ENCODE measurements around the gene EDAR.

The EDAR gene
- 0 to 0.06 (median 0) reads per million in 18 experiments for total RNA-seq

- DNase-seq, result no peak
Measured at GRCh38 chr2:108988796-108989713, at the start of gene EDAR. EDAR (minus strand) TSS chr2:108989220; CDS start chr2:108931014, 58,206 bp downstream.

DNA sequence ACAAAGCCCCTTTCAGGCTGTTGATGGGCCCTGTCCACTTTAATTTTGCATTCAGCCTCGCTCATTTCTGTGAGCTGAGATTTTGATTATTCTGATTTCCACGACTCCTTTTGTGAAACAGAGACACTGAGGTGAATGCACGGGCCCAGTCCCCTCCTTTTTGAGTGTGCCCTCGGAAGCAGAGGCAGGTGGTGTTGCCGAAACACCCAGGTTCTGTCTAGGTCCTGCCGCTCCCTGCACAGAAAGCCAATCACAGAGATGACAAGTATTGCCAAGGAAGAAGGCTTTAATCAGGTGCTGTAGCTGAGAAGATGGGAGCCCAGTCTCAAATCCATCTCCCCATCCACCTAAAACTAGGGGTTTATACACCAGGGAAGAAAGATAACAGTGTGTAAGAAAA is 44.2 kb upstream of the EDAR start:
- DNase-seq, result no peak

- DNase-seq, result no peak
Measured at GRCh38 chr2:109032229-109032820, 43.3 kb upstream of the EDAR start.

- DNase-seq, result peak; percentile 43 to 53
Measured at GRCh38 chr2:109031476-109032228, 42.6 kb upstream of the EDAR start.

DNA sequence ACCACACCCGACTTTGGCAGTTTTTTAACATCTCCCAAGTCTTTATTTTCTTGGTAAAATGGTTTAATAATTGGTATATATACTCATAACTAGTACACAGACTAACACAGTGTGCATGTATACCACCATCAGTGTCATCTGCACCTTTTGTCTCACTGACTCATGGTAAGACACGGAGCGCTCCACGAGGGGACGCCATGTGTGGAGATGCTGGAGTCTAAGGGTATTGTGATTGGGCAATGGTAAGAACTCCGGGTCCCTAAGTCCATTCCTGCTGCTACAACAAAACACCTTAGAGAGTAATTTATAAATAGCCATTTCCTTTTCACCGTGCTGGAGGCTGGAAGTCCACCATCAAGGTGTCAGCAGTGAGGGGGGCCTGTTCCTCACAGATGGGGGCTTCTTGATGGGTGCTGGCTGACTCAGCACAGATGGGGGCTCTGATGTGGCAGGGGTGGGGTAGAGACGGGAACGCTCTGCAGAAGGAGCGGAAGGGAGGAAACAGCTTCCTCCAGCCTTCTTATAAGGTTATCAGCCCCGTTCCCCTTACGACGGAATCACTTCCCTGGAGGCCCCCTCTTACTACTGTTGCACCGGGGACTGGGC is 42.0 kb upstream of the EDAR start:
- no peak for DNase-seq

GRCh38 chr2:109029490-109030201 is 40.6 kb upstream of the EDAR start:
- no peak for DNase-seq

- no peak for DNase-seq
Measured at GRCh38 chr2:109028738-109029489, 39.9 kb upstream of the EDAR start.

DNA sequence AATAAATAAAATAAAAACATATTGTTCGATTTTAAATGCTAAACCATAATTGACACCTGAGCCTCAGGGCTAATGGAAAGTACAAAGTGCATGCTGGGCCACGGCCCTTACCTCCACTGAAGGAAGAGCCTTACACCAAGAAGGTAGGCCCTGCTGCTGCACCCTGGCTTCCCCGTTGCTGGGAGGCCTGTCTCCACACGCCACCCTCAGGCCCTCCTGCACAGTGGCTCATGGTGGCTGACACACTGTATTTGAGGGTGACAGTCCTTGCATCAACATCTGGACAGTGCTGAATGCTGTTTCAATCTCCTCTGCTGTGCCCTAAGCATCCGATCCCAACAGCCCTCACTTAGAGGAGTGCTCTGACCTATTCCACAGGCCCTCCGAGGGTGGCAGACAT is 39.3 kb upstream of the EDAR start:
- no peak for DNase-seq

DNA sequence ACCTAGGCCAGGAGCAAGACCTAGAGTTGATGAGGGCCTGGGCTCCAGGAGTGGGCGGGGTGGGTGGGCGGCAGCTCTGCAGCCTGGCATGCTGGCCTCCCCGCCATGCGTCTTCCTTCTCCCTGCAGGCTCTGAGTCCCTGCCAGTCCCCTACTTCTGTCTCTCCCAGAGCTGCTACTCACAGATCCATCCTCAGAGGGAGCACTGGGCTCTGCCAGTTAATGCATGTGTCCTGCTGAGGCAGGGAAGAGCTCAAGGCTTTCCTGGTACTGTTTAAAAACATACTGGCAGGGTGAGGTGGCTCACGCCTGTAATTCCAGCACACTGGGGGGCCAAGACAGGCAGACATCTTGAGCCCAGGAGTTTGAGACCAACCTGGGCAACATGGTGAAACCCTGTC is 38.7 kb upstream of the EDAR start:
- no peak for DNase-seq

GRCh38 chr2:109024477-109024876 is 35.5 kb upstream of the EDAR start:
- DNase-seq, result no peak

DNA sequence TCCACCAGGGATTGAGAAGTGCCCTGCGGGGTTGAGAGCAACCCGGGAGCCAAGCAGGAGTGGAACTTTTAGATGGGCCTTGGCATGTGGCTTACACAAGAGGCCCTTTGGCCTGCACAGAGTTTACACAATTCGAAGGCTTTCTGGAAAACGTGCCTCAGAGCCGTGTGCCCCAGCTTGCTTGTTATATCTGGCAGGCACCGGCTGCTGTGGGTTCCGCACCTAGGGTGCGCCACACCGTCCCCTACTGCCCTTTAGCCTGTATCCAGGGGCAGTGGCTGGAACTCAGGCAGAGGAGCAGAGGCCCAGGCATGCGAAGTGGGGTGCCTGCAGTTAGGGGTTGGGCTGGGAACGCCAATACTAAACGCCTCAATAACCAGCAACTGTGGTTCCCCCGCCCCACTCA is 32.9 kb upstream of the EDAR start:
- DNase-seq, result no peak

- DNase-seq, result no peak
Measured at GRCh38 chr2:109020217-109020637, 31.2 kb upstream of the EDAR start.

DNA sequence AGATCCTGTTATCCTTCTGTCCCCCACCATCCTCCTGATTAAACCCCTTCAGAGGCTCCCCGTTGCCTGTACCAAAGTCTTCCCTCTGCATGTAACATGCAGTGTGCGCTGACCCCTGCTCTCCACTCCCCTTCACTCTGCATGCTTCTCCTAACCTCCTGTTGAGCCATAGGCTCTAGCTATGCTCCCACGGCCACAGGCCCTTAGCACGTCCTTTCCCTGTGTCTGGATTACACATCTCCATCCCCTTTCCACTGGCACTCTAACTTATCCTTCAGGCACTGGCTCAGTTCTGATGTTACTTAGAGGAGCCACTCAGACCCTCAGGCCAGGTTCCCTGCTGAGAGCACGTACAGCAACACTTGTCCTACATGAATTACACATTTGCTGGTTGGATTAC is 29.4 kb upstream of the EDAR start:
- DNase-seq, result no peak

DNA sequence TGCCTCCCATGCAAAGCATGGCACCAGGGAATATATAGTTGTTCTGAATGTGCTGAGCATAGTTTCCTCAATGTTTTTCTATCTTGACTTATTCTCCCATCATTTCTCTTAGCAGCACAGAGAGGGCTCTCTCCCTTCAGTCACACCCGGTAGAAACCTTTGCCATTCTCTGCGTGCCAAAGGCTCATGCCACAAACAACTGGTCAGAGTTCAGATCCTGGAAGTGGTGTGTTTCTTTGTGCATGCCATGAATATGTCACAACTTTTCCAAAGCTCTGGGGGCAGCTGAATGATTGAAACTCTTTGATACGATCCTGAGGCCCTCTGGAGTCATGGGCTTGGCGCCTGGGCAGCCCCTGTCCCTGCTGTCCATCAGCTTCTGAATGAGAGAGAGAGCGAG is 28.0 kb upstream of the EDAR start:
- no peak for DNase-seq

- no peak for DNase-seq
Measured at GRCh38 chr2:109016376-109016775, 27.4 kb upstream of the EDAR start.

DNA sequence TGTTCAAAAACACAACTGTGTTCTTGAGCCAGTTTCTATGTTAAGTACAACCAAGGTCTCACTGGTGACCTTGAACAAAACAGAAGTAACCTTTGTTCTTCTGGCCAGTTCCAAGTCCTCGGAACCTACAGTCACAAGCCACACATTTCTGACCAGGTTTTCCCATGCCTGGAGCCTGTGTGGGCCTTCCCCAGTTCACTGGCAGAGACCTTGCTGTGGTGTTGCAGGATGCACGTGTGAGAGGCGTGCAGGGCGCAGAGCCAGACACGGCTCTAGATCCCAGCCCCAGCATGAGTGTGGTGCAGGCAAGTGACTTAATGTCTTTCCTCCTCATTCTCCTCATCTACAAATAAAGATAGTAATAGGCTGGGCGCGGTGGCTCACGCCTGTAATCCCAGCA is 25.5 kb upstream of the EDAR start:
- DNase-seq, result no peak

GRCh38 chr2:109013051-109013450 is 24.0 kb upstream of the EDAR start:
- no peak for DNase-seq

DNA sequence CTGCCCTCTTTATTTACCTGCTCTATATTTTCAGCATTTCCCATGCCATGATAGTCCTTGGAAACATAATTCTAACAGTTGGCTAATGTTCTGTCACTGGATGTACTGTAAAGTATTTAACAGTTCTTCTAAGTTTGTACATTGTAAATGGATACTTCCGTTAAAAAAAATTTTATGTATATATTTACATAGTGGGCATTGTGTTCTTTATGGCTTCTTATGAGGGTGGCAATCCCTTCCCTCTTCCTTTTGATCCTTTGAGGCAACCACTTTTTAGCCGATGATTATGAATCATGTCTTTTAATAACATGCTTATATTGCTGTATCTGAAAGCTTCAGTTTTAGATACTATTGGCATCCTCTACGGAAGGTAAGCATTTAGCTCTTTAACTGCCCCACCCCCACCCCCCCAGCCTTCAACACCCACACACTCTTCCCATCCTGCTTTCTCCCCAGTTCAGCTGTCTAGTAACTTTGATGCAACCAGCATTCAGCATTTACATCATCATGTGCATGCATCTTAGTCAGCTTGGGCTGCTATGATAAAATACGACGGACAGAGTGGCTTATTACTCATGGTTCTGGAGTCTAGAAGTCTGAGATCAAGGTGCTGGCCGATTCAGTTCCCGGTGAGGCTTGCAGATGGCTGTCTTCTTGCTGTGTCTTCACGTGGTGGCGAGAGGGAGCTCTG is 21.0 kb upstream of the EDAR start:
- peak in 1 of 2 donors; percentile 15 for DNase-seq

GRCh38 chr2:109006971-109007370 is 18.0 kb upstream of the EDAR start:
- no peak for DNase-seq

- DNase-seq, result no peak
Measured at GRCh38 chr2:109005686-109006204, 16.7 kb upstream of the EDAR start.

- DNase-seq, result no peak
Measured at GRCh38 chr2:109001201-109001600, 12.2 kb upstream of the EDAR start.
